Activated CD4-positive, alpha-beta memory T cell treated with anti-CD3 and anti-CD28 coated beads, Interleukin-2, amount 10 ng/mL, durations not matched to agents 7 days and 5 days (primary cell): ENCODE measurements around the gene EDC4. TPM values are rescaled to one million over a fixed set of nuclear protein-coding genes. Genes with fewer than 3 reads are reported as not detected.
A peak's percentile ranks its signal among the peaks of the same experiment; 100 is the strongest.

Experiments used
- CTCF ChIA-PET: fragments of 350-600 bp; sonication (Branson Sonifier 250); formaldehyde crosslinking; loops from one replicate; lab custom pipeline; 2021; ENCODE audit warnings: antibody characterized with exemption, inconsistent platforms; lab: Charles Lee
- POLR2A ChIA-PET: fragments of 350-600 bp; sonication (Branson Sonifier 250); formaldehyde crosslinking; loops from one replicate; lab custom pipeline; 2021; ENCODE audit warnings: antibody characterized with exemption; lab: Charles Lee
- DNase-seq: peaks from one replicate; pipeline ENCODE4 v3.0.0-alpha.2; 2020
- H3K27ac Mint-ChIP-seq: one replicate; pipeline ENCODE4 v1.8.0; 2021; ENCODE audit warnings: mild to moderate bottlenecking, mixed read lengths
- H3K27me3 Mint-ChIP-seq: one replicate; pipeline ENCODE4 v1.8.0; 2021; ENCODE audit warnings: mixed read lengths
- H3K36me3 Mint-ChIP-seq: one replicate; pipeline ENCODE4 v1.8.0; 2021; ENCODE audit warnings: low read depth, mixed read lengths
- H3K4me1 Mint-ChIP-seq: one replicate; pipeline ENCODE4 v1.8.0; 2021; ENCODE audit warnings: mixed read lengths
- H3K4me3 Mint-ChIP-seq: one replicate; pipeline ENCODE4 v1.8.0; 2021; ENCODE audit warnings: mild to moderate bottlenecking, mixed read lengths
- H3K9me3 Mint-ChIP-seq: one replicate; pipeline ENCODE4 v1.8.0; 2021; ENCODE audit warnings: mixed read lengths
- total RNA-seq, 2 experiments: library from RNA; stranded (reverse); gene quantifications; one replicate each; pipeline ENCODE4 v1.2.3, GENCODE V29; 2021

The EDC4 gene
- total RNA-seq, 2 experiments from 2014 or later = 98.4 to 99.3 TPM

DNA sequence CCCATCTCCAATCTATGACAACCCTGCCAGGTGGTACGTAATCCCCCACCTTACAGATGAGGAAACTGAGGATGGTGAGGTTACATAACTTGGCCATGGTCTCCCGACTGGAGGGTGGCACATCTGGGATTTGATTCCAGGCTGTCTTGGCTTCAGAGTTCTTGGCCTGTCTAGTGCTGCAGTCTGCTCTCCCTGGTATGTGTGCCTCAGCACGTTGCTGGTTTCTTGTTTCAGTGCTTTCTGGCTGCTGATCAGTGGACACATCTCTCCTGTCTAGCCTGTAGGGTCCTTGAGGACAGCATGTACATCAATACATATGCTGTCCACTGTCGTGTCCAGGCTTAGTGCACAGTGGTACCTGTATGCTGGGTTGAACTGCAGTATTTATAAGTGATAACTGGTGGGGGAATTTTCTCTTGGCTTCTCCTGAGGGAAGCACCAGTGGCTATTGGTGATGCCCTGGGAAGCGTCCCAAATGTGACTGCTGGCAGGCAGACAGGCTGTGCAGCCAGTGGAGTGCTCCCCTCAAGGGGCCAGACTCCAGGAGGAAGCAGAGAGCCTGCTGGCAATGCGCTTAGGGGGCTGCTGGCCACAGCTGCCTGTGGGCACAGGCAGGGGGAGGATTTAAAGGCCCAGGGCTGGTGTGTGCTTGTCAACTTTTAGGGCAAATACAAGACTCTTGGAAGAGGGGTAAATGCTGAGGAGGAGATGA, 44.4 kb downstream of the EDC4 start:
- Mint-ChIP-seq H3K4me1 (peaks cover 25% of the 10 kb centered on the region), H3K27me3 (no peaks in the 10 kb centered on the region), H3K4me3 (no peak overlapping the region), H3K9me3 (no peaks in the 10 kb centered on the region), H3K27ac (peak overlapping the region; percentile 61), H3K36me3 (no peaks in the 10 kb centered on the region)
- ChIA-PET POLR2A (interaction anchor here (2.9 to 3.2 kb wide), 2 partner anchors 19 to 24 kb away, joined by 9 to 13 read pairs; partner anchors contain the start of genes PSKH1 and PSMB10), CTCF (interaction anchor here (1.0 to 3.2 kb wide), 4 partner anchors 11 to 101 kb away, joined by 3 to 23 read pairs (median 4); no protein-coding TSS in a partner anchor)
- no peak for DNase-seq

DNA sequence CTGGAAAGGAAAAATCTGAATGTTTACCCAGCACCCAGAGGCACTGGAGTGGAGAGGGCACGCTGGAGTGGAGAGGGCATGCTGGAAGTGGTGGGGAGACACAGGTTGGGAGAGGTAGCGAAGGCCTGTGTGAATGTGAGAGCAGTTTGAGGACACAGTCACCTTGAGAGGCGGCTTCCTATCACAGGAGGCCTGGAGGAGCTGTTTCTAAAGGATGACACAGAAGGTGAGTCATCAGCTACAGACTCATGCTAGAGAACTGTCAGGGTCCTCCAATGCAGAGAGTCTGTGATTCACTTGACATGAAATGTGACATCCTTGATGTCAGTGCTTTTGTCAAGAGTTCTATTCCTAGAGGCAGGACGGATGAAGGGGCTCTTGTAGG, 45.0 kb downstream of the EDC4 start:
- CTCF ChIA-PET = interaction anchor here (1.0 to 3.2 kb wide), 4 partner anchors 11 to 102 kb away, joined by 3 to 23 read pairs (median 5); no protein-coding TSS in a partner anchor
- DNase-seq = peak; percentile 47
- Mint-ChIP-seq H3K4me3 (no peak overlapping the region), H3K27ac (peak overlapping the region; percentile 61), H3K36me3 (no peaks in the 10 kb centered on the region), H3K4me1 (peaks cover 26% of the 10 kb centered on the region), H3K9me3 (no peaks in the 10 kb centered on the region), H3K27me3 (no peaks in the 10 kb centered on the region)
- POLR2A ChIA-PET = interaction anchor here (2.9 to 3.2 kb wide), 2 partner anchors 18 to 25 kb away, joined by 9 to 13 read pairs; partner anchors contain the start of genes PSKH1 and PSMB10

DNA sequence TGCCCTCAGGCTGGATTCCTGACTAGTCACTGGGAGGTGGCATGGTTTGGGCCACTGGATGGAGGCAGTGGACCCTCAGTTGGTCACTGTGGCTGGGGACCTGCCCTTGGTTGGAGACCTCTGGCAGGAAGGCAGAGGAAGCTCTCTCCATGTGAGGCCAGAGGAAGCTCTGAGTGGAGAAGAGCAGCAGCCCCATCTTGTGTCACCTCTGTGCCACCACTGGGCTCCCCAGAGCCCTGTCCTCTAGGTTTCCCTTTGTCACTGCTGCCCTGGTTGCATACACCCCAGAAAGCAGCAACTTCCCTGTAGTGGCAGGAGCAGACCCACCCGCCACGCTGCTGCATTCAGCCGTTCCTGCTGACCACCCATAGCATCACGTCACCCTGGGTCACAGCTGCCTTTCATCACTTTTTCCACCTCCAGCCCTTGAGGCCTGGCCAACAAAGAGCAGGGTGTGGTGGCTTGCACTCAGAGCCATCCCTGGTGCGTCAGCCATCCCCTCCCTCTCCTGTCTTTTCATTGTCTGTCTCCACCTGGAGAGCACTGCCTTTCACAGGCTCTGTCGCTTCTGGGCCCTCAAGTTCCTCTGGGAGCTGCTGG, 46.9 kb downstream of the EDC4 start:
- ChIA-PET POLR2A (interaction anchor here (1.0 to 2.9 kb wide), 2 partner anchors 16 to 27 kb away, joined by 3 to 9 read pairs; partner anchors contain the start of gene PSKH1), CTCF (interaction anchor here (0.6 to 3.2 kb wide), 2 partner anchors 104 to 176 kb away, joined by 3 to 23 read pairs; no protein-coding TSS in a partner anchor)
- Mint-ChIP-seq H3K4me1 (peaks cover 26% of the 10 kb centered on the region), H3K4me3 (no peak overlapping the region), H3K36me3 (no peaks in the 10 kb centered on the region), H3K27me3 (no peaks in the 10 kb centered on the region), H3K27ac (no peak overlapping the region), H3K9me3 (no peaks in the 10 kb centered on the region)
- DNase-seq = no peak

DNA sequence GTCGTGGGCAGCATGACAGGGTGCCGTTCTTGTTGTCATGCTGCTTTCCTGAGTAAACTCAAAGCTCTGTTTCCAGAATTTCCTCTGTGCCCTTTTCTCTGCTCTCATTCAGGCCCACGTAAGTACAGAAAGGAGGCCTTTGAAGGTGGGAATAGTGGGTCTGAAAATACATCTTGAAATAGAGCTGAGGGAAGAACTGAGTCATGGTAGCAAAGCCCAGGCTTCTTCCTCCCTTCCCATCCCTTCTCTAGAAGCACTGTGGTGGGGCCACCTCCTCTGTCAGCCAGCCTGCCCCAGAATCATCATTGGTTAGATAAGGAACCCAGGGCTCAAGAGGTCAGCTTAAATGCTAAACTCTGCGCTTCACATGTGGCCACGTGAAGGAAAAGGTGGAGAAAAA, 49.4 kb downstream of the EDC4 start:
- H3K36me3 Mint-ChIP-seq = no peaks in the 10 kb centered on the region

DNA sequence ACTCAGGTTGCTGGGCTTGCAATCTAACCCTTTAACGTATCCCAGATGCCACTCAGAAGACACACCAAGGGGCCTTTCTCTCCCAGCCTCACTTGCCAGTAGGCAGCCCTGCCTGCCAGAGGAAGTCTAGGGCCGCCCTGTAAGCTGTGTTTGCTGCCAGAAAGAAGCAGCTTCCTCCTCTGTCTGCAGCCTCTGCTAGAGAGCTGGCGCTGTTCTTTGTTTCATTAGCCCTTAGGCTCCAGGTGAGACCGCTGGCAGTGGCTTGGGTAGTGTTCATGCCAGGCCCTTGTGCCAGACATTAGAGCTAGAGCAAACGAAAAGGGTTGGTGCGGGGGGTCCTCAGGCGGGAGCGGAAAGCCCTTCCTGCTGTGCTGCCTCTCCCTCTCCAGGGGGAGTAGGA, 49.9 kb downstream of the EDC4 start:
- CTCF ChIA-PET = interaction anchor here (0.6 to 1.9 kb wide), 5 partner anchors 18 to 402 kb away, joined by 3 to 8 read pairs (median 3); no protein-coding TSS in a partner anchor
- Mint-ChIP-seq H3K9me3 (no peaks in the 10 kb centered on the region), H3K27me3 (no peaks in the 10 kb centered on the region), H3K4me1 (peaks cover 15% of the 10 kb centered on the region), H3K27ac (no peak overlapping the region), H3K4me3 (no peak overlapping the region), H3K36me3 (no peaks in the 10 kb centered on the region)
- POLR2A ChIA-PET = interaction anchor here (0.6 to 5.2 kb wide), 3 partner anchors 8 to 12 kb away, joined by 3 to 42 read pairs (median 4); partner anchors contain the start of gene PSMB10
- DNase-seq = no peak

More for the DNA sequence above, 49.4 kb downstream of the EDC4 start:
- Mint-ChIP-seq H3K4me3 (no peak overlapping the region), H3K27me3 (no peaks in the 10 kb centered on the region), H3K9me3 (no peaks in the 10 kb centered on the region), H3K4me1 (peaks cover 20% of the 10 kb centered on the region), H3K27ac (no peak overlapping the region)
- DNase-seq = no peak
- ChIA-PET CTCF (interaction anchor here (0.6 to 1.9 kb wide), 5 partner anchors 19 to 401 kb away, joined by 3 to 8 read pairs (median 3); no protein-coding TSS in a partner anchor), POLR2A (interaction anchor here (0.9 to 5.2 kb wide), 2 partner anchors 9 to 13 kb away, joined by 3 to 42 read pairs; partner anchors contain the start of gene PSMB10)

DNA sequence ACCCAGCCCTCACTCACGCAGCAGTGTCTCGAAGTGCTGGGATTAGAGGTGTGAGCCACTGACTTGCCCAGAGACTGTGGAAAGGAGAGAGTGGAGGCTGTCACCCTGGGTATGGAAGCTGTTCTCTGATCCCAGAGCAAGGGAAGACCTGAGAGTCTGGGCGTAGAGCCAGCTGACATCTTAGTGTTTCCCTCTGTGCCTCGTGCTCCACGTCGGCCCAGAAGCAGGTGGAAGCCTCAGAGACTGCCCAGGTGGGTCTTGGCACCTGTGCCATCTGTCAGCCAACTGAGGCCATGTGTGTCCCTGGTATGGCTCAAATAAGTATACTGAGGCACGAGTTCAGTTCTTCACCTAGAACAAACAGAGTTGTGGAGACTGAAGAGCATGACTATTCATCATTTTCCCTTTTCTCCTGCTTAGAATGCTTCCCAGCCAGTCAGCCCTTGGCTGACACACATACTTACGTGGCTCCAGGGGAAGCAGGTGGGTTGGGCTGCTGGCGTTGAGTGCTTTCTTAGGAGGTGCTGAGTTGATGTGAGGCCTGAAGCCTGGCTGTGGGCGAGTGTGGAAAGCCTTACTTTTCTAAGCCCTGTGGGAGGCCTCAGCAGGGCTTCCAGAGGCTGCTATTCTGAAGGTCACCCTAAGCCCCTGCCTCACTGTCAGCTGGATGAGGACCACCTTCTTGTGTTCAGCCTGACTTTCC, 50.7 kb downstream of the EDC4 start:
- Mint-ChIP-seq H3K36me3 (no peaks in the 10 kb centered on the region), H3K4me1 (peaks cover 8% of the 10 kb centered on the region), H3K27ac (no peak overlapping the region), H3K4me3 (no peak overlapping the region), H3K27me3 (no peaks in the 10 kb centered on the region), H3K9me3 (no peaks in the 10 kb centered on the region)
- ChIA-PET POLR2A (interaction anchor here (5.2 kb wide), 1 partner anchor 11 kb away, joined by 42 read pairs; the partner anchor contains the start of gene PSMB10), CTCF (interaction anchor here (1.2 to 1.9 kb wide), 3 partner anchors 40 to 403 kb away, joined by 3 to 5 read pairs (median 4); no protein-coding TSS in a partner anchor)
- DNase-seq = no peak

DNA sequence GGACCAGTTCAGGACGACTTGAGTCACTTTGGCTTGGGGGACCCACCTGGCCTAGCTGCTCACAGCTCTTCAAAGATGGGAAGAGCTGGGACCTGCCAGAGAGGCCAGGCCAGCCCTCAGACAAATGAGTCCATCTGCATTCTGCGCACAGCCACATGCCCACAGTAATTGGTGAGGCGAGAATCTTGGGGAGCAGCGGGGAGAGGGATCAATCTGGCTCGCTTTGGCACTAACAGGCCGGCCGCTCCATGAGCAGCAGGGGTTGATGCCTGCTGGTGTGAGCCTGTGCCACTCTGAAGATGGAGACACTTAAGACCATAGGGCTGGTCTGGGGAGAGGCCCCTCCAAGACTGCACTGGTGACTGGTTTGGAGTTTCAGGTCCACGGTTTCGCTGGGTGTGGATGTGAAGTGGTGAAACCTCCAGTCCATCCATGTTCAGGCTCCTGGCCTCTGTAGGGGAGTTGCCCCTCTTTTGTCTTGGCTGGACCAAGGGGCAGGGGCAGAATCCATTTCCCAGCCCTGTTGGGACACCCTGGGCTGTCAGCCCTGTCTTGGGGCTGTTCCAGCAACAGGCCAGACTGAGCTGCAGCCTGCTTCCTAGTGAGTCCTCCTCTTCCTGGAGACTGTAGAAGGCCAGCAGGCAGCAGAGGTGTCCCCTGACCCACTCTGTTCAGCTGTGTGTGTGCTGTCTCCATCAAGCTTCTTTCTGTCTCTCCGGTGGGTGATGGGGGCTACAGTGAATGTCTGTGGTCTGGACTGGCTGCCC, 51.5 kb downstream of the EDC4 start:
- Mint-ChIP-seq H3K4me3 (no peak overlapping the region), H3K27ac (no peak overlapping the region), H3K27me3 (no peaks in the 10 kb centered on the region), H3K36me3 (no peaks in the 10 kb centered on the region), H3K9me3 (no peaks in the 10 kb centered on the region), H3K4me1 (peaks cover 5% of the 10 kb centered on the region)
- ChIA-PET CTCF (interaction anchor here (1.1 to 2.0 kb wide), 4 partner anchors 48 to 403 kb away, joined by 3 to 10 read pairs (median 4); no protein-coding TSS in a partner anchor), POLR2A (interaction anchor here (0.8 to 5.2 kb wide), 2 partner anchors 11 to 30 kb away, joined by 3 to 42 read pairs; partner anchors contain the start of gene PSMB10)
- DNase-seq = no peak

DNA sequence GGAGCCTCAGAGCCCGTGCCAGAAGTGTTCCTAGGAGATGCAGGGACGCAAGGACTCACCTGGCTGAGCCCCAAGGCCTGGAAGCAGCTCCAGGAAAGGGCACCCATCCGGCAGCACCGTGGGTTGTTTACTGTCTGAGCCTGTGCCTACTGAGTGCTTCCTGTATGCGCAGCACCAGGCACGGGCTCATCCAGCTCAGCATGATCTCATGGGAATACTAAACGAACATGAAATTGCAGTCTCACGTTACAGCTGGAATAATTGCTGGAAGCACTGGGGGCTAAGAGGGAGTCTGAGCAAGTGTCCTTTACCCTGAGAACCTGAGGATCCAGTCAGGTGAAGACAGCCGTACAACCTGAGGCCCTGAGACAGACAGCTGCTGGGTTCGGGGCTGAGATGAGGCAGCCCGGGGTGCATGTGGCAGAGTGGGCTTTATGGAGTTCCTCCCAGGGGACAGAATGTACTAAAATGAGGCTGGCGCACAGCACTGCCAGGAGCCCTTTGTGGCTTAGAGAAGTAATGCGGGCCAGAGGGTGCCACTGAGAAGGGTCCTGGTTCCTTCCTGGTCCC, 53.4 kb downstream of the EDC4 start:
- DNase-seq = no peak
- Mint-ChIP-seq H3K36me3 (peaks cover 6% of the 10 kb centered on the region), H3K4me1 (peaks cover 5% of the 10 kb centered on the region), H3K9me3 (no peaks in the 10 kb centered on the region), H3K27ac (peak overlapping the region; percentile 48), H3K4me3 (no peak overlapping the region), H3K27me3 (no peaks in the 10 kb centered on the region)
- CTCF ChIA-PET = interaction anchor here (1.2 to 2.0 kb wide), 3 partner anchors 42 to 110 kb away, joined by 3 to 10 read pairs (median 5); no protein-coding TSS in a partner anchor
- POLR2A ChIA-PET = interaction anchor here (5.2 kb wide), 1 partner anchor 9 kb away, joined by 42 read pairs; the partner anchor contains the start of gene PSMB10

DNA sequence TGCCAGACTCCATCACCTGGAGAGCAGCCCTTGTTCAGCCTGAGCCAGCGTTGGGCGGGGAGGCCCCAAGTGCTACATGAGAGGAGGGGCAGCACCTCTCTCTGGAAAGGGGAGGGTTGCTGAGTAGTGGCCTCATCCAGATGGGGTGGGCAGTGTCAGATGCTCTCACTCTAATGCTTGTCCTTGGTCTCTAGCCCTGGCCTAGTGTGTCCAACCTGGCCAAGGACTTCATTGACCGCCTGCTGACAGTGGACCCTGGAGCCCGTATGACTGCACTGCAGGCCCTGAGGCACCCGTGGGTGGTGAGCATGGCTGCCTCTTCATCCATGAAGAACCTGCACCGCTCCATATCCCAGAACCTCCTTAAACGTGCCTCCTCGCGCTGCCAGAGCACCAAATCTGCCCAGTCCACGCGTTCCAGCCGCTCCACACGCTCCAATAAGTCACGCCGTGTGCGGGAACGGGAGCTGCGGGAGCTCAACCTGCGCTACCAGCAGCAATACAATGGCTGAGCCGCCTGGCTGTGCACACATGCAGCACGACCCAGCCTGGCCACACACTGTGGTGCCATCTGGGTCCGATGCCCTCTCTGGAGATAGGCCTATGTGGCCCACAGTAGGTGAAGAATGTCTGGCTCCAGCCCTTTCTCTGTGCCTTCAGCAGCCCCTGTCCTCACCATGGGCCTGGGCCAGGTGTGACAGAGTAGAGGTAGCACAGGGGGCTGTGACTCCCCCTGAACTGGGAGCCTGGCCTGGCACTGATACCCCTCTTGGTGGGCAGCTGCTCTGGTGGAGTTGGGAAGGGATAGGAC, 54.5 kb downstream of the EDC4 start:
- DNase-seq = no peak
- no peak overlapping the region for H3K4me3 Mint-ChIP-seq
- H3K36me3 Mint-ChIP-seq = peaks cover 13% of the 10 kb centered on the region
- no peak overlapping the region for H3K27ac Mint-ChIP-seq
- no peaks in the 10 kb centered on the region for H3K27me3 Mint-ChIP-seq
- peaks cover under 1% of the 10 kb centered on the region for H3K4me1 Mint-ChIP-seq
- POLR2A ChIA-PET = no interaction called here
- no peaks in the 10 kb centered on the region for H3K9me3 Mint-ChIP-seq
- CTCF ChIA-PET = interaction anchor here (1.2 to 1.8 kb wide), 3 partner anchors 44 to 111 kb away, joined by 3 to 14 read pairs (median 5); no protein-coding TSS in a partner anchor

DNA sequence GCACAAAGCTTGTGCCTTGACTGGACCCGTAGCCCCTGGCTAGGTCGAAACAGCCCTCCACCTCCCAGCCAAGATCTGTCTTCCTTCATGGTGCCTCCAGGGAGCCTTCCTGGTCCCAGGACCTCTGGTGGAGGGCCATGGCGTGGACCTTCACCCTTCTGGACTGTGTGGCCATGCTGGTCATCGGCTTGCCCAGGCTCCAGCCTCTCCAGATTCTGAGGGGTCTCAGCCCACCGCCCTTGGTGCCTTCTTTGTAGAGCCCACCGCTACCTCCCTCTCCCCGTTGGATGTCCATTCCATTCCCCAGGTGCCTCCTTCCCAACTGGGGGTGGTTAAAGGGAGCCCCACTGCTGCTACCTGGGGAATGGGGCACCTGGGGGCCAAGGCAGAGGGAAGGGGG, 55.3 kb downstream of the EDC4 start:
- Mint-ChIP-seq H3K27me3 (no peaks in the 10 kb centered on the region), H3K4me1 (no peaks in the 10 kb centered on the region), H3K27ac (peak overlapping the region; percentile 55), H3K9me3 (no peaks in the 10 kb centered on the region), H3K4me3 (no peak overlapping the region), H3K36me3 (peaks cover 16% of the 10 kb centered on the region)
- CTCF ChIA-PET = interaction anchor here (0.8 to 2.2 kb wide), 10 partner anchors 9 to 112 kb away, joined by 3 to 14 read pairs (median 4); no protein-coding TSS in a partner anchor
- POLR2A ChIA-PET = no interaction called here
- DNase-seq = no peak
